HCT116 (cell line): ENCODE results near the gene SCG5. TPM values are rescaled to one million over a fixed set of nuclear protein-coding genes. Genes with fewer than 3 reads are reported as not detected.

Experiments used
- ATAC-seq: fragments of 200-7000 bp; cut with Tn5 transposase; 2 replicates; pipeline ENCODE4 v1.9.1; 2020; ENCODE audit warnings: mild to moderate bottlenecking, moderate library complexity
- BruUV-seq: library from RNA; stranded (reverse); fragments of 400-500 nt; replicated peaks from 2 replicates; lab custom pipeline; 2021; lab: Mats Ljungman, UMichigan
- CTCF ChIA-PET: fragments of 300-600 bp; sonication (Branson Sonifier 250); formaldehyde crosslinking; loops from one replicate; lab custom pipeline; 2021; ENCODE audit warnings: antibody characterized with exemption; lab: Charles Lee
- POLR2A ChIA-PET: fragments of 300-600, 350-600 bp; sonication (Branson Sonifier 250); formaldehyde crosslinking; loops from one replicate; lab custom pipeline; 2021; ENCODE audit warnings: antibody characterized with exemption; lab: Charles Lee
- RAD21 ChIA-PET, 2 experiments: fragments of 300-600 bp; sonication (Branson Sonifier 250); formaldehyde crosslinking; loops; one replicate each; lab custom pipeline; 2023; ENCODE audit warnings: low total read pairs in 2 of 2; ENCODE audit not compliant: uncharacterized antibody in 2 of 2, unreplicated experiment in 2 of 2, low non-redundant PET in 1 of 2; lab: Charles Lee
- DNase-seq: peaks from one replicate; pipeline ENCODE4 v3.0.0-alpha.2; 2010; ENCODE audit warnings: low read depth, low spot score
- H2AFZ ChIP-seq: fragments of 200-600 bp; shearing (Covaris generic), sonication (generic); 2 replicates; pipeline ENCODE4 v1.6.1; 2017; ENCODE audit warnings: low read depth, mixed run types, mixed read lengths, antibody characterized with exemption, low read length; ENCODE audit not compliant: poor library complexity, severe bottlenecking
- H3K27ac ChIP-seq: 2 replicates; pipeline ENCODE4 v1.5.1; 2012; ENCODE audit warnings: low read depth, low read length
- H3K27me3 ChIP-seq: fragments of 200-600 bp; sonication (generic); 2 replicates; pipeline ENCODE4 v1.6.1; 2016; ENCODE audit warnings: mixed run types, low read length, mixed read lengths; ENCODE audit not compliant: insufficient read depth
- H3K36me3 ChIP-seq, 2 experiments: fragments of 200-500 bp in 1 of 2; fragments of 200-600 bp in 1 of 2; sonication (Bioruptor generic) in 1 of 2; sonication (generic) in 1 of 2; 2 replicates each; pipeline versions ENCODE4 v1.5.1 to v1.6.1; 2014 to 2016; ENCODE audit warnings: low read length in 2 of 2, inconsistent platforms in 1 of 2, mixed read lengths in 1 of 2, mixed run types in 1 of 2; ENCODE audit not compliant: insufficient read depth in 2 of 2, control insufficient read depth in 1 of 2
- H3K4me1 ChIP-seq, 2 experiments: fragments of 200-600 bp in 1 of 2; sonication (generic) in 1 of 2; 2 replicates each; pipeline versions ENCODE4 v1.5.1 to v1.6.1; 2012 to 2017; ENCODE audit warnings: low read length in 2 of 2, inconsistent platforms in 1 of 2, mild to moderate bottlenecking in 1 of 2, mixed read lengths in 1 of 2, mixed run types in 1 of 2, moderate library complexity in 1 of 2; ENCODE audit not compliant: insufficient read depth in 2 of 2, control insufficient read depth in 1 of 2
- H3K4me2 ChIP-seq: fragments of 200-600 bp; sonication (generic); 2 replicates; pipeline ENCODE4 v1.6.1; 2017; ENCODE audit warnings: mixed run types, low read length, mixed read lengths
- H3K4me3 ChIP-seq, 2 experiments: fragments of 200-600 bp in 1 of 2; sonication (generic) in 1 of 2; replicated peaks in 1 of 2; 2 replicates each; pipeline ENCODE4 v1.5.1; 2011 to 2016; ENCODE audit warnings: low read length in 2 of 2, control low read depth in 1 of 2, low read depth in 1 of 2, mild to moderate bottlenecking in 1 of 2, mixed read lengths in 1 of 2, mixed run types in 1 of 2
- H3K79me2 ChIP-seq: fragments of 200-600 bp; sonication (generic); 2 replicates; pipeline ENCODE4 v1.6.1; 2017; ENCODE audit warnings: mild to moderate bottlenecking, mixed run types, low read length, moderate library complexity, mixed read lengths; ENCODE audit not compliant: insufficient read depth
- H3K9ac ChIP-seq: fragments of 200-600 bp; sonication (generic); 2 replicates; pipeline ENCODE4 v1.6.1; 2016; ENCODE audit warnings: low read length, mixed read lengths
- H3K9me2 ChIP-seq: fragments of 200-600 bp; sonication (generic), shearing (Covaris generic); 2 replicates; pipeline ENCODE4 v1.6.1; 2017; ENCODE audit warnings: mixed run types, mild to moderate bottlenecking, moderate library complexity; ENCODE audit not compliant: insufficient read depth
- H3K9me3 ChIP-seq, 2 experiments: fragments of 200-500 bp in 1 of 2; fragments of 200-600 bp in 1 of 2; sonication (Bioruptor generic) in 1 of 2; sonication (generic) in 1 of 2; 2 replicates each; pipeline ENCODE4 v1.6.1; 2014 to 2017; ENCODE audit warnings: low read length in 2 of 2, mixed read lengths in 2 of 2, inconsistent platforms in 1 of 2, low read depth in 1 of 2, mild to moderate bottlenecking in 1 of 2, mixed run types in 1 of 2, moderate library complexity in 1 of 2; ENCODE audit not compliant: control insufficient read depth in 1 of 2, insufficient read depth in 1 of 2
- H4K20me1 ChIP-seq: fragments of 200-600 bp; sonication (generic), shearing (Covaris generic); 2 replicates; pipeline ENCODE4 v1.6.1; 2017; ENCODE audit warnings: mixed run types, mild to moderate bottlenecking, moderate library complexity; ENCODE audit not compliant: insufficient read depth
- CBX3 ChIP-seq: IDR thresholded peaks from 2 replicates; pipeline ENCODE4 v1.6.1; 2012; ENCODE audit warnings: low read depth
- CEBPB ChIP-seq: IDR thresholded peaks from 2 replicates; pipeline ENCODE4 v1.6.1; 2012; ENCODE audit warnings: low read depth
- ELF1 ChIP-seq: IDR thresholded peaks from 2 replicates; pipeline ENCODE4 v1.6.1; 2012; ENCODE audit warnings: low read depth, borderline replicate concordance
- EZH2phosphoT487 ChIP-seq: fragments of 200-600 bp; IDR thresholded peaks from 2 replicates; pipeline ENCODE4 v1.6.1; 2018; ENCODE audit warnings: antibody characterized with exemption, borderline replicate concordance
- POLR2A ChIP-seq: IDR thresholded peaks from 2 replicates; pipeline ENCODE4 v1.7.0; 2011; ENCODE audit warnings: borderline replicate concordance; ENCODE audit not compliant: insufficient read depth, insufficient read length; ENCODE audit errors: extremely low read depth
- RAD21 ChIP-seq: IDR thresholded peaks from 2 replicates; pipeline ENCODE4 v1.6.1; 2012; ENCODE audit warnings: low read depth, mild to moderate bottlenecking
- SIN3A ChIP-seq: IDR thresholded peaks from 2 replicates; pipeline ENCODE4 v1.6.1; 2012; ENCODE audit warnings: low read depth
- SP1 ChIP-seq: IDR thresholded peaks from 2 replicates; pipeline ENCODE4 v1.6.1; 2012; ENCODE audit warnings: low read depth
- SRF ChIP-seq: IDR thresholded peaks from 2 replicates; pipeline ENCODE4 v1.6.1; 2012; ENCODE audit warnings: low read depth
- intact Hi-C: fragments of 100-400 bp; cut with micrococcal nuclease; formaldehyde crosslinking; loops from 2 replicates; pipeline ENCODE4 v1.10.0; 2022
- total RNA-seq: library from RNA; stranded (reverse); gene quantifications from one replicate; pipeline ENCODE4 v1.2.1, GENCODE V29; 2021; ENCODE audit not compliant: unreplicated experiment
- TF ChIP-seq, protein P1 (sequence below): IDR thresholded peaks from 2 replicates; pipeline ENCODE4 v1.6.1; 2012

The SCG5 gene
- total RNA-seq, 1 experiment from 2014 or later = 1.7 TPM

DNA sequence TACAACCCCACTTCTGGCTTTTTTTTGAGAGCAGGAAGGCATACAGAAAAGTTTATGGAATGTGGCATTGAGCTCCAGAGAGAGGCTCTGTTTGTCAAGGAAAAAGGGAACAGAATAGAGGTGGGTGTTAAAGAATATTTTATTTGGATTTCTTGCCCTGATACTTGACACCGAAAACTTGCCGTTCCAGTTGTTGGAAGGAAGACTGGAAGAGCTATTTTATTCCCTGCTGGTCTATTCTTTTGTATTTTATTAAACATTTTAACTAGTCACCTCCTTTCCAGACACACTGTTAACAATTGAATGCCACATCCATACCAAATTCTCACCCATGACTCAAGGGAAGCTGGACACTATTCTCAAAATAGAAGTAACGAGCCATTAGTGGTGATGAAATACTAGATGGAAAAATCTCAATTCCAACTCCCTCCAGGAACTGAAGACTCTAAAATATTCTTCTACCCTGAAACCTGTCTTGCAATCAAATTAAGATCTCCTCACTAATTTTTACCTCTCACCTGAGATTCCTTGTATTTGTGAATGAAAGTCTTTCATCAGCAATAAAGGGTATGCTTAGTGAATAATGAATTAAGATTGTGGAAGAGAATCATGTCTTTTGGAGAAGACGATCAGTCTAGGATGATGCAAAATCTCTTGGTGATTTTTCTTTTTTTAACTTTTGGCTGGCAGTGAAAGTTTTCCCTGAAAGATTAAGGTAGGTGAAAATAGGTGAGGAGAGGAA lies 104.8 kb downstream of the SCG5 start:
- RAD21 ChIA-PET = no interaction called here
- CTCF ChIA-PET = no interaction called here
- Histone ChIP-seq H3K27me3 (no peaks in the 10 kb centered on the region), H3K9me3 (no peaks in the 10 kb centered on the region), H3K79me2 (no peaks in the 10 kb centered on the region), H4K20me1 (no peaks in the 10 kb centered on the region), H3K9me2 (no peaks in the 10 kb centered on the region), H2AFZ (no peak overlapping the region), H3K4me3 (no peak overlapping the region), H3K9ac (no peak overlapping the region), H3K4me1 (no peaks in the 10 kb centered on the region), H3K36me3 (no peaks in the 10 kb centered on the region), H3K27ac (no peak overlapping the region), H3K4me2 (no peak overlapping the region)
- intact Hi-C loops = no loop called here
- no peak for ATAC-seq
- POLR2A ChIA-PET = no interaction called here
- no TSS peak for BruUV-seq
- DNase-seq = no peak
- TF ChIP-seq EZH2phosphoT487 = no peak
- no peak for TF ChIP-seq CBX3
- TF ChIP-seq POLR2A = no peak
- TF ChIP-seq SIN3A = no peak
- TF ChIP-seq RAD21 = no peak
- no peak for TF ChIP-seq SRF
- TF ChIP-seq CEBPB = no peak
- no peak for TF ChIP-seq SP1
- TF ChIP-seq, protein P1, sequence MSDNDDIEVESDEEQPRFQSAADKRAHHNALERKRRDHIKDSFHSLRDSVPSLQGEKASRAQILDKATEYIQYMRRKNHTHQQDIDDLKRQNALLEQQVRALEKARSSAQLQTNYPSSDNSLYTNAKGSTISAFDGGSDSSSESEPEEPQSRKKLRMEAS = no peak
- no peak for TF ChIP-seq ELF1

Other genes with a start within 250 kb of the SCG5 start
- gene GOLGA8K, start 238.4 kb upstream of the SCG5 start, total RNA-seq = 3.3 TPM
- 0.49 TPM for gene GOLGA8O, start 186.1 kb upstream of the SCG5 start, total RNA-seq
- 2.4 TPM for gene GOLGA8N, start 48.3 kb upstream of the SCG5 start, total RNA-seq
- gene ARHGAP11A, start 26.2 kb upstream of the SCG5 start, total RNA-seq = 102 TPM
- 0.66 TPM for gene GREM1, start 76.3 kb downstream of the SCG5 start, total RNA-seq